Stomach smooth muscle (tissue), 2 donors: Measurements from ENCODE around the gene DNAJB8.

Experiments
- H3K27ac ChIP-seq: one replicate; pipeline ENCODE4 v1.7.0; 2013; ENCODE audit warnings: mild to moderate bottlenecking, low read length, inconsistent platforms
- H3K27me3 ChIP-seq, 2 donors: one replicate each; pipeline ENCODE4 v1.7.0; 2013; ENCODE audit warnings: low read length in 2 of 2; ENCODE audit not compliant: insufficient read depth in 2 of 2, control insufficient read depth in 1 of 2
- H3K36me3 ChIP-seq, 2 donors: one replicate each; pipeline ENCODE4 v1.7.0; 2013; ENCODE audit warnings: low read length in 2 of 2; ENCODE audit not compliant: control insufficient read depth in 2 of 2, insufficient read depth in 2 of 2
- H3K4me1 ChIP-seq: one replicate; pipeline ENCODE4 v1.7.0; 2013; ENCODE audit warnings: low read length; ENCODE audit not compliant: control insufficient read depth, insufficient read depth
- H3K4me3 ChIP-seq, 2 donors: one replicate each; pipeline ENCODE4 v1.7.0; 2013; ENCODE audit warnings: low read length in 2 of 2
- H3K9ac ChIP-seq, 2 donors: one replicate each; pipeline ENCODE4 v1.7.0; 2013; ENCODE audit warnings: low read length in 2 of 2, mild to moderate bottlenecking in 1 of 2
- H3K9me3 ChIP-seq, 2 donors: one replicate each; pipeline ENCODE4 v1.7.0; 2013; ENCODE audit warnings: low read length in 2 of 2; ENCODE audit not compliant: control insufficient read depth in 2 of 2
- donor health status: healthy.
- donor health status: Pancreatic carcinoma.

Gene DNAJB8

DNA sequence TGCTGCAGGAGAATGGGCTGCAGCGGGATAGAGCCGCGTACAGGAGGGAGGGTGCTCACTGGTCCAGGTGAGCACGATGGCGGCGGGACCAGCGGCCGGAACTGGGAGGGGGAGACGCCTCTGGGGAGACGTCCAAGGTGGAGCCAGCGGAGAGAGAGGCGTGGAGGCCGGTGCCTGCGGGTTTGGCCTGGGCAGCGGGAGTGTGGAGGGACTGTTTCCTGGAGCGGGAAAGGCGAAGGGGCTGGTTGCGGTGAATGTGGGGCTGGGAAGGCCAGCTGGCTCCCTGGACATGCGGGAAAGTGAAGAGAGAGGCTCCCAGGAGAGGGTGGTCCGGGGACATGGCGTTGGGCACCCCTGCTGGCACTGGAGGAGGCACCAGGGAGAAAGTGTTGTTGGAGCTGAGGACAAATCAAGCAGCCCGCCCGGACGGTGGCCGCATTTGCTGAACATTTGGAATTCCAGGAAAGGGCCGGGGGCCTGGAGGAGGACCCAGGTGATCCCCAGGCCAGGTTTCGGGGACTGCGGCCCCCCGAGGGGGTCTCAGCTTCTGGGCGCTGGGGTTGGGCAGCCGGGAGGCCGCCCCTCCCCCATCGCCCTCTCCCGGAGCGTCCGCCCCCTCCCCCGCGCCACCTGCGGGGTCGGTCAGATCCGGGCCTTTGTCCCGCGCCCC lies 34.3 kb downstream of the DNAJB8 start:
- H3K4me3 ChIP-seq = no peak overlapping the region
- no peaks in the 10 kb centered on the region for H3K9me3 ChIP-seq
- no peak overlapping the region for H3K27ac ChIP-seq
- peaks cover 47 to 58% of the 10 kb centered on the region in 2 donors for H3K27me3 ChIP-seq
- H3K36me3 ChIP-seq = no peaks in the 10 kb centered on the region
- no peak overlapping the region for H3K9ac ChIP-seq
- peaks cover 4% of the 10 kb centered on the region for H3K4me1 ChIP-seq

GRCh38 chr3:128431803-128432300 lies 34.8 kb downstream of the DNAJB8 start:
- Histone ChIP-seq H3K4me1 (peaks cover 4% of the 10 kb centered on the region), H3K9me3 (no peaks in the 10 kb centered on the region), H3K27me3 (peaks cover 47 to 63% of the 10 kb centered on the region in 2 donors), H3K27ac (no peak overlapping the region), H3K36me3 (no peaks in the 10 kb centered on the region), H3K4me3 (no peak overlapping the region), H3K9ac (no peak overlapping the region)

DNA sequence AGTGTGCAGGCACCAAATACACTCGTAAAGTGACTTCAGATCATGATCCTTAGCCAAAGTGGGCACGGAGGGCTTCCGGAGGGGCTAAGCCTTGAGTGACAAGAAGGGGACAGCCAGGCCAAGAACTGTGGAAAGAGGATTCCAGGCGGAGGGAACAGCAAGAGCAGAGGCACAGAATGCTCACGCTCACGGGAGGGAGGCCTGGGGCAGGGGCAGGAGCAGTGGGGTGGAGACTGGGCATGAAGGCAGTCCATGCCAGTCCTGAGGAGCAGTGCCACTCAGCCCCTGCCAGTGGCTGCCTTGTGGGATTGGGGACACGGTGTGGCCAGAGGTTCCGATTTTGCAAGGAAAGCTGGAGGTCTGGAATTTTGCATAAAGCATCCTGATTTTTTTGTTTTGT lies 36.0 kb downstream of the DNAJB8 start:
- Histone ChIP-seq H3K27me3 (peaks cover 41 to 70% of the 10 kb centered on the region in 2 donors), H3K27ac (no peak overlapping the region), H3K4me3 (no peak overlapping the region), H3K9ac (no peak overlapping the region), H3K9me3 (no peaks in the 10 kb centered on the region), H3K36me3 (no peaks in the 10 kb centered on the region), H3K4me1 (peaks cover 14% of the 10 kb centered on the region)

DNA sequence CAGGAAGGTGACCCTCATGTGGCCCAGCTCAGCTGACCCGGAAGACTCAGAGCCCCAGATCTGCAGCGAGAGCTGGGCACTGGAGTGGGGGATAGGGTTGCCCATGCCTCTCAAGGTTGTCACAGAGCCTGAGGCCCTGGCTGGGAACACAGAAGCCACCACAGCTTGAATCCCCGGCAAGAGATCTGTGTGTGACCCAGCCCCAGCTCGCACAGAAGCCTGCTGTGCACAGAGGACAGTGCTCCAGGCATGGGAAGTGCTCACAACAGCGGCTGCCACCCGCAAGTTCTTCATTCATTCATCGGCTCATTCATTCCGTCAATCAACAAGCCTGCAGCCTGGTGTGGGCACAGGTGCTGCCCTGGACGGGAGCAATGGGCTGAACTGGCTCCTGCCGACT lies 36.4 kb downstream of the DNAJB8 start:
- Histone ChIP-seq H3K4me3 (no peak overlapping the region), H3K9ac (no peak overlapping the region), H3K27me3 (peaks cover 37 to 71% of the 10 kb centered on the region in 2 donors), H3K36me3 (no peaks in the 10 kb centered on the region), H3K4me1 (peaks cover 14% of the 10 kb centered on the region), H3K9me3 (no peaks in the 10 kb centered on the region), H3K27ac (no peak overlapping the region)

GRCh38 chr3:128429751-128430150 lies 36.9 kb downstream of the DNAJB8 start:
- Histone ChIP-seq H3K27me3 (peaks cover 35 to 66% of the 10 kb centered on the region in 2 donors), H3K27ac (no peak overlapping the region), H3K9ac (no peak overlapping the region)

GRCh38 chr3:128429275-128429674 lies 37.4 kb downstream of the DNAJB8 start:
- no peaks in the 10 kb centered on the region for H3K9me3 ChIP-seq
- H3K27me3 ChIP-seq = peaks cover 35 to 61% of the 10 kb centered on the region in 2 donors
- no peak overlapping the region for H3K27ac ChIP-seq
- H3K4me3 ChIP-seq = no peak overlapping the region
- no peak overlapping the region for H3K9ac ChIP-seq
- peaks cover 14% of the 10 kb centered on the region for H3K4me1 ChIP-seq
- no peaks in the 10 kb centered on the region for H3K36me3 ChIP-seq

More at GRCh38 chr3:128429751-128430150, 36.9 kb downstream of the DNAJB8 start:
- no peaks in the 10 kb centered on the region for H3K36me3 ChIP-seq
- H3K9me3 ChIP-seq = no peaks in the 10 kb centered on the region
- no peak overlapping the region for H3K4me3 ChIP-seq
- H3K4me1 ChIP-seq = peaks cover 14% of the 10 kb centered on the region

GRCh38 chr3:128427872-128428822 lies 38.5 kb downstream of the DNAJB8 start:
- peaks cover 12% of the 10 kb centered on the region for H3K4me1 ChIP-seq
- no peaks in the 10 kb centered on the region for H3K36me3 ChIP-seq
- H3K4me3 ChIP-seq = no peak overlapping the region
- no peaks in the 10 kb centered on the region for H3K9me3 ChIP-seq
- no peak overlapping the region for H3K9ac ChIP-seq
- peaks cover 27 to 52% of the 10 kb centered on the region in 2 donors for H3K27me3 ChIP-seq
- no peak overlapping the region for H3K27ac ChIP-seq

DNA sequence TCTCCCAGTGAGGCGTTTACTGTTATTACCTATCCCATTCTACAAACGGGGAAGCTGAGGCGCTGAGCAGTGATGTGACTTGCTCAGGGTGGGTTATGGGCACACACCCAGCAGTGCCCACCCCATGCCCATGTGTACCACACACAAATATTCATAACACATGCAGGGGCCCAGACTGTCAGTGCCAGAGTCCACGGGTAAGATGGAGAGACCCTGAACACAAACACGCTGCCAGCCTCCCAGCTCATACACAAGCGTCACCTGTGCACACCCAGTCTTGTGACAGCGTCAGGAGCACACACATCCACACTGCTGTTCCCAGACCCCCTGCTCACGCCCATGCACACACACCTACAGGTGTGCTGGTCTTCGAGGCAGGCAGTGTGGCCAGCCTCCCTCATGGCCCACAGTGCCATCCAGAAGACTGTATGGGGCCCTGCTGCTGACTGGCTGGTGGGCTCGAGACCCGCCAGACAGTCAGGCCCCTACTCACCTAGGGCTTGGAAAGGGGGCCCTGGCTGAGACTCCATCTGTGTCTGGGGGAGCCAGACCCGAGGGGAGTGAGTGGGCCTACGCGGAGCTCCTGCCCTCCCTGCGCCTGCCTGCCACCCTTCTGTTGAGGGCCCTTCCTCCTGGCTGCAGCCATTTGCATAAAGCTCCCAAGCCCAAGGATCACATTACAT lies 39.4 kb downstream of the DNAJB8 start:
- Histone ChIP-seq H3K9me3 (no peaks in the 10 kb centered on the region), H3K27ac (no peak overlapping the region), H3K36me3 (no peaks in the 10 kb centered on the region), H3K9ac (no peak overlapping the region), H3K27me3 (peaks cover 23 to 43% of the 10 kb centered on the region in 2 donors), H3K4me3 (no peak overlapping the region), H3K4me1 (peaks cover 10% of the 10 kb centered on the region)

- Histone ChIP-seq H3K9ac (peak overlapping the region in 1 of 2 donors; percentile 29), H3K9me3 (no peaks in the 10 kb centered on the region), H3K4me3 (peak overlapping the region; percentile 19 to 54), H3K27me3 (peaks cover 13 to 33% of the 10 kb centered on the region in 2 donors), H3K4me1 (peaks cover 10% of the 10 kb centered on the region), H3K27ac (no peak overlapping the region), H3K36me3 (no peaks in the 10 kb centered on the region)
Observed at GRCh38 chr3:128426128-128426921, 40.4 kb downstream of the DNAJB8 start.

DNA sequence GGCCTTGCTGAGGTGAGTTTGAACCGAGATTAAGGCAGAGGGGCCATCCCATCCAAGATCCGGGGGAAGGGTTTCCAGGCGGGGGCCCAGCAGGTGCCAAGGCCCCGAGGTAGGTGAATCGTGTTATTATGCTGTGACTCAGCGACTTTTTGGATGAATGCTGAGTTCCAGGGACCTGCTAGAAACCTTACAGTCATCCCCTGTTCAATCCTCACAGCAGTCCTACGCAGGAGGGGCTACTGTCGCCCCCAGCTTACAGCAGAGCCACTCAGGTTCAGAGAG lies 40.9 kb downstream of the DNAJB8 start:
- Histone ChIP-seq H3K27ac (no peak overlapping the region), H3K4me3 (peak overlapping the region in 1 of 2 donors; percentile 19), H3K4me1 (peaks cover 10% of the 10 kb centered on the region), H3K36me3 (no peaks in the 10 kb centered on the region), H3K9me3 (no peaks in the 10 kb centered on the region), H3K27me3 (peaks cover 9 to 32% of the 10 kb centered on the region in 2 donors), H3K9ac (no peak overlapping the region)
